Measurements from ENCODE around the gene PAK2.
"Not testable (repeated sequence)": the region's sequence is repeated elsewhere in the genome, so short reads cannot be mapped to it uniquely, and the experiment has no call there.

PAK2 gene

DNA sequence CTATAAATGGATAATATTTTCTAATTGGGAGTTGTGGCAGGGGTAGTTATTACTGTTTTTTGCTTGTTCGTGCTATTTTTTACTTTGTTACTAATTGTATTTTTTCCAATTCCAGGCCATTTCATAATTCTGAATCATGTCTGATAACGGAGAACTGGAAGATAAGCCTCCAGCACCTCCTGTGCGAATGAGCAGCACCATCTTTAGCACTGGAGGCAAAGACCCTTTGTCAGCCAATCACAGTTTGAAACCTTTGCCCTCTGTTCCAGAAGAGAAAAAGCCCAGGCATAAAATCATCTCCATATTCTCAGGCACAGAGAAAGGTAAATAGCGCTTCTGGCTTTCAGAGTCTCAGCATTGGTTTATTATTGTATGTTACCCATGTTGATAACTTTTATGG is 42.9 kb downstream of the PAK2 start:
- DNase-seq (ENCODE audit: low read depth): no peak

DNA sequence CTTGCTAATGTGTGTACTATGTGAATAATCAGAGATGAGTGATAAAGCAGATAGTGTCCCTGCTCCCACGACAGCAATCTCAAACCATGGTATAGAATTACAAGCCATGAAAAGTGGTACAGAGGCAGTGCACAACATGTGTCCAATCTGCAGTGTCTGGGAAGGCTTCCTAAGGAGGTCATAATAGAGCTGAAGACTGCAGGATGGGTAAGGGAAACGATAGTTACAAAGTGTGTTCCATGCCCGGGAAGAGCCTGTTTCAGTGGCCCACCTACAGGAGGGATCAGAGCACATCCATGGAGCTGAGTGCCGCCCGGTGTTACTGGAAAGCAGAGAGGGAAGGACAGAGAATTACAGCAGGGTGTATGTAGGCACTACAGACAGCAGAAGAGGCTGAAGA is 48.9 kb downstream of the PAK2 start:
- DNase-seq (ENCODE audit: low read depth): no peak

DNA sequence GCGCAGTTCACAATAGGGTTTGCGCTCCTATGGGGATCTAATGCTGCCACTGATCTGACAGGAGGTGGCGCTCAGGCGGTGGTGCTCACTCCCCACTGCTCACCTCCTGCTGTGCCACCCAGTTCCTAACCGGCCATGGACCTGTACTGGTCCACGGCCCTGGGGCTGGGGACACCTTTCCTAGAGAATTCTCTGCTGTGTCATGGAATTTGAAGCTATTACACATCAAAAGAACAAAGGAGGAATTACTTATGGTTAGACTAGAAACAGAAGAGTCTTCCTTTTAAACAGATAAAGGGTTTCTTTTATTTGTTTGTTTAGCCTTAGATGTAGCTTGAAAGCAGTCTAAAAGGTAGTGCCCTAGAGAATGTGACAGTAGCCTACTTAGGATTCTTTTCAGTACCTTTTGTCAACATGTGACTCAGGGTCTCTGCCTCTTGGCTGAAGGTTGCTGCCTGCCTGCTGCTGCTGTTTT is 50.3 kb downstream of the PAK2 start:
- no peak for DNase-seq (ENCODE audit: low read depth)

DNA sequence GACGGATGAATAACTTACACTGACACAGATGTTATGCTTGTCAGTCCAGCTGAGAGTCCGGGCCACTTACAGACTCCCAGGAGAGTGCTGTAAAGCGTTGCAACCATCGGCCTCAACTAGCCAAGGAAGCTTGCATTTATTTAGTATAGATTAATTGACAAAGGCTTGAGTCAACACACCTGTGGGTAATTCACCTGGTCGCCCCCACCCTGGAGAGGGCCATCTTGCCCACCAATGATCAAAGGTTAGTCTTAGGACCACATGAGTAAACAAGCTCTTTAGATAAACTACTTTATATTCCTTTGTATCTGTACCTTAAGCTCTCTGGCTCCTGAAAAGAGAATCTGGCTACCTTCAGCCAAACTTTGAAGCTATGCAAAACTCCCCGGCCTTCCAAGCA is 51.0 kb downstream of the PAK2 start:
- DNase-seq (ENCODE audit: low read depth): no peak

DNA sequence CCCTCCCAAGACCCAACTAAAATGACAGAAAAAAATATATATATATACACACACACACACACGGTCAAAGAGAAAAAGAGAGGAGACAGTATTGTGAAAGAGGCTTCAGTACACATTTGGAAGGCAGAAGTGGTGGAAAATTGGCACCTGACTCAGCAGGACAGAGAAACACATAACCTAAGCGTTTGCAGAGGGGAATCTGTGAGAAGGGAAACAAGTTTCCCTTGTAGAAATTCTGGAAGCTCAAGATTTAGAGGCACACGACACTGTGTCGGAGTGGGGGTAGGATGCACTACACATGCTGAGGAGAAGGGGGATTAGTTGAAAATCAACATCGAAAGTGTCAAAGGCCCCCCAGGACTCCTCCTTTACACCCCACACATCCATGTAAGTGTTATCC is 53.1 kb downstream of the PAK2 start:
- DNase-seq (ENCODE audit: low read depth): no peak

DNA sequence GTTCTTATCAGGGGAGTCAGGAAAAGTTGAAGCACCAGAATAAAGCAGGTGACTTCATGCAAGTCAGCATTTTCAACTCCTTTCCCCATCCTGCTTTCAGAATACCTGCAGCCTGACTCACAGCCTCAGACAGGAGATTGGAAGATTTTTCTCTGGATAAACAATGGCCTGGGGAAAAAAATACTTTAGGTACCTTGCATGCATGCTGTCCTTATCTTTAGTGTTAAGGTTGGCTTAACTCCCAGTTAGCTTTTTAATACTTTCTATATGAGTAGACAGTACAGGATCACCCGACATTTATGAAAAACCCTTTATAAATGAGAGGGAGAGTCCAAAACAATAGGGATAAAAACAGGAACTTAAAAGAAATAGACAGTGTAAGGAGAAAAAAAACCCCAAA is 53.6 kb downstream of the PAK2 start:
- DNase-seq (ENCODE audit: low read depth): no peak

DNA sequence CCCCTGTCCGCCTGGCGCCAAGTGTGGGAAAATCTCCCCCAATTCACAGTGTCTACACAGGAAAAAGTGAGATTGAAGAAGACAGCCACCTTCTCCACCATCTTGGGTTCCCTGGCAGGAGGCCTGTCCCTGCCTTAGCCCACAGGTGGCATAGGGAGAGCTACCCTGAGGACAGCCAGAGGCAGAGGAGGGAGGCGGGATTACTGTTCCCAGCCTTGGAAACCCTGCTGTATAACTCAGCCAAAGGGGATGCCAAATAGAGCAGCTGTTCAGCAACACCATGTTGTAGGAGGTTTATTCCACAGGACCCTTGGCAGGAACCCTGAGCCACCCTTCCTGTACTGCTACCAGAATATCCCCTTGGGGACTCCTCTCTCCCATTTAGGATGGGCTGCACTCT is 54.8 kb downstream of the PAK2 start:
- DNase-seq (ENCODE audit: low read depth): no peak

DNA sequence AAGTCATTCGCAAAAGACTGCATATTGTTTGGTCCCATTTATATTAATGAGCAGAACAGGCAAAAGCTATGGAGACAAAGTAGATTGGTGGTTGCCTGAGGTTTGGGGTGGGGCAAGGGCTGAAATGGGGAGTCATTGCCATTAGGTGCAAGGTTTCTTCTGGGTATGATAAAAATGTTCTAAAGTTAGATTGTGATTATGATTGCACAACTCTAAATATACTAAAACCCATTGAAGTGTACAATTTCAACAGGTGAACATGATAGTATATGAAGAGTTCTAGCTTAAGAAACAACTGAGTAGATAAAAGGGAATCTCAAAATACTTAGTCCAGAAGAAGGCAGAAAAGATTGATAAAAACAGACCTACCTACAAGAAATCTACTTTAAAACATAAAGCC is 56.7 kb downstream of the PAK2 start:
- no peak for DNase-seq (ENCODE audit: low read depth)

DNA sequence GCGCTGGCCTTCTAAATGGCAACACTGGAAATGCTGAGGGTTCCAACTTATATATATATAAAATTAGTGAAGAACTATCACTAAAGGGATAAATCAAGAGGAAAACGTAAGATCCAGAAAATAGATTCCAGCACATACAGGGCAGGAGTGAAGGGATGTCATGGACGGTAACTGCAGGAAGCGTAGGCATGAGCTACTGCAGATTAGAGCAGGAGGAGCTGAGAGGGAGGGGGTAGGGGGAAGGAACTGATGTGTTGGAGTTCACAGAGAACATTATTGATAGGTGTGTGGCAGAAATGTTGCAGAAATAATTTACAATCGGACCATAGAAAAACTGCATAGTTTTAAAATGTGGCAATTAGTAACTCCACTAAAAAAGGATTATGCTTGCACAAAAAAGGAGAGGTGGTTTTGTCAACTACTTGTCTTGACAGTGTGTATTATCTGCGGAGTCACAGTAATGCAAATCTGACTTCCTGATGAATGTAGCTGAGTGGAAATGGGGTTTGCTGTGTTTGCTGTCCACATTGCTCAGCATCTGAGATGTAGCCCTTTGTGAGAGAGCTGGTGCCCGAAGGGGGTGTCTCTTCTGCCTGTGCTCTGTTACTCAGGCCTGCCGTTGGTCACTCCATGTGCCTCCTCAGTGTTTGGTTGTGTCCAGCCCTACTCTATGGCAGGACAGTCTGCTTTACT is 61.2 kb downstream of the PAK2 start:
- DNase-seq (ENCODE audit: low read depth): no peak

DNA sequence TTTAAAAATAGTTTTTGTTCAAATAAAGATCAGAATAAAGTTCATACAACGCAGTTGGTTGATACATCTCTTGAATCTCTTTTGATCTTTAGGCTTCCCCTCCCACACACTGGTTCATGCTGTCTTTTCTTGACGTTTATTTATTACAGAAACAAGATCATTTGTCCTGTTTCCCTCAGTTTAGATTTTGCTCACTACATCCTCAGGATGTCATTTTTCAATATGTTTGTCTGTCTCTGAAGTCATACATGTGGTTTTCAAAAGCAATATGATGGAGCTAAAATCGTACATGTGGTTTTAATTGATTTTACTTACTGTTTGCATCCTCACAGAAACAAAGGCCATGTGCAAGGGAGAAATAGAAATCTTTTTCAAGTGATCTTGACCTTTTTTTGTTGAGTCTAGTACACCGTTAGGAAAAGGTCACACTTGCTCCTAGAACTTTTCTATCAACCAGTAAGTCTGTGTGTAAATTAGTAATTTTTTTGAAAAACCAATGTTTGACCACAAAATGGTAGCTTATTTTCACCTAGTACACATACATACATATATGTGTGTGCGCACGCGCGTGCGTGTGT is 64.3 kb downstream of the PAK2 start:
- no peak for DNase-seq (ENCODE audit: low read depth)

DNA sequence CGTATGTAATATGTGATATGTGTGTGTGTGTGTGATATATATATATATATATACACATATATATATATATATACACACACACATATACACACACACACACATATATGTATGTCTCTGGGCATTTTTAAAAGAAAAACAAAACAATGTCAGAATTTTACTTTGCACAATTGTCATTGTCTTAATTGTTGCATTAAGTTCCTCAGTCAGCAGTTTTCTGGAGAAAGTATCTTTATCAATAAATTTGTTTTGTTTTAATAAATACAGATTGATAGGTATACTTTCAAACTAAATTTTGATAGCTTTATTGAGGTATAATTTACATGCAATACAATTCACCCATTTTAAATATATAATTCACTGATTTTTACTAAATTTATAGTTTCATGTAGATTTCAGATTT is 65.1 kb downstream of the PAK2 start:
- DNase-seq (ENCODE audit: low read depth): no peak

DNA sequence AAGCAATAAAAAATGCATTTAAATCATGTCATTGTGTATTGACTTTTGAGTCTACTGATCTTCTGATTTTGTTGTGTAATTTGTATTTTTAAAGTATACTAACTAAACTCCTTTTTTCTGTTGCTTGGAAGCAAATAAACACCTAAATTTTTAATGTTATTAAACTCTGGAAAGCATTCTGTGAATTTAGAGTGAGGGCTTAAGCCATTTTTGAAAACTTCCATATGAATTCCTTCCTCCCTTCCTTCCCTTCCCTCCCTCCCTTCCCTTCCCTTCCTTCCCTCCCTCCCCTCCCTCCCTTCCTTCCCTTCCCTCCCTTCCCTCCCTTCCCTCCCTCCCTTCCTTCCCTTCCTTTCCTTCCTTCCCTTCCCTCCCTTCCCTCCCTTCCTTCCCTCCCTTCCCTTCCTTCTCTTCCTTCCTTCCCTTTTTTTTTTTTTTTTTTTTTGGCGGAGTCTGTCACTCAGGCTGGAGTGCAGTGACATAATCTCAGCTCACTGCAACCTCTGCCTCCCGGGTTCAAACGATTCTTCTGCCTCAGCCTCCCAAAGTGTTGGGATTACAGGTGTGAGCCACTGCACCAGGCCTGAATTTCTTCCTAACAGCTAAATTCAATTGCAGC is 71.4 kb downstream of the PAK2 start:
- no peak for DNase-seq (ENCODE audit: low read depth)

DNA sequence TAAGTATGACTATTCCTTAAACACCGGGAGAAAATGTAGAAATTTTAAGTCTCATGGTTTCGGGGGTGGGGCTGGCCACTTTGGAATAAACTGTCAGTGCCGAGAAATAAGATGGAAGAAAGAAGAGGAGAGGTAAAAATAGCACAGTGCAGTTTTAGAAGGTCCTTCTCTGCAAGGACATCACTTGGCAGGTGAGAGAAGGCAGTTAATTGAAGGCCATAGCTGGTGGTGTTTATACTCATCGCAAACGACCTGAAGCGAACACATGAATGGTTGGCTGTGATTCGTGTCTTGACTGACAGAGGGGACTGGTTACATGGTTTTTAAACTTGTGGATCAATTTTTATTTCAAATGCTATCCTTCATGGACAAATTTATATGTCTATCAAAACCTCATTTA is 73.2 kb downstream of the PAK2 start:
- DNase-seq (ENCODE audit: low read depth): no peak

DNA sequence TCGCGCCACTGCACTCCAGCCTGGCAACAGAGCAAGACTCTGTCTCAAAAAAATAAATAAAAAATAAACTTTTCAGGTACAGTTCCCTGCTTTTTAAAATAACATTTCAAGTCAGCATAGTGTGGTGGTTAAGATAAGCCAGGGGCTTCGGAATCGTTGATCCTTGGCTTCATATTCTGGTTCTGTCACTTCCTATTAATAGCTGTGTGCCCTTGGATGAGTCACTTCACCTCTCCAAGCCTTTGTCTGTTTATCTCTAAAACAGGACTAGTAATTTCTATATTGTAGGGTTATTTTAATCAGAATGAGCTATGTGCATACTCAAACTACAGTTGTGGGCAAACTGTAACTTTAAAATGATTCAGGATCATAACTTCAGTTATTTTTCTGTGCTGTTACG is 74.2 kb downstream of the PAK2 start:
- no peak for DNase-seq (ENCODE audit: low read depth)

DNA sequence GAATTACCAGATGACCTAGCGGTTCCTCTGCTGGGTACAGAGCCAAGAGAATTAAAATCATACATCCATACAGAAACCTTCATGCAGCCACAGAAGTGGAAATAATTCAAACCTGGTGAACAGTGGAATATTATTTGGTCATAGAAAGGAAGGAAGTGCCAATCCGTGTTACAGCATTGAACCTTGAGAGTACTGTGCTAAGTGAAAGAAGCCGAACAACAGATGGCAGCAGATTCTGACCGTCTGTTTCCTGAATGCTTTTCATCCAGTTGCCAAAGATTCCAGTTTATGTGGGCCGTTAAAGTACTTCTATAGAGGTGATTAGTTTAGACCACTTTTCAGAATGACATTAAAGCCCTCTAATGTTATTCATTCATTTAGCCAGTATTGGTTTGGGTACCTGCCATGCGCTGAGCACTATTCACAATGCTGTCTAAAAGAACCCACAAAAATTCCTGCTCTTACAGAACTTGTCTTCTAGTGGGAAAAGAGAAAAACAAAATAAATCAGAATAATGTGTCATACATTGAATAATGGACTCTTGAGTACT is 82.2 kb downstream of the PAK2 start:
- DNase-seq (ENCODE audit: low read depth): no peak

DNA sequence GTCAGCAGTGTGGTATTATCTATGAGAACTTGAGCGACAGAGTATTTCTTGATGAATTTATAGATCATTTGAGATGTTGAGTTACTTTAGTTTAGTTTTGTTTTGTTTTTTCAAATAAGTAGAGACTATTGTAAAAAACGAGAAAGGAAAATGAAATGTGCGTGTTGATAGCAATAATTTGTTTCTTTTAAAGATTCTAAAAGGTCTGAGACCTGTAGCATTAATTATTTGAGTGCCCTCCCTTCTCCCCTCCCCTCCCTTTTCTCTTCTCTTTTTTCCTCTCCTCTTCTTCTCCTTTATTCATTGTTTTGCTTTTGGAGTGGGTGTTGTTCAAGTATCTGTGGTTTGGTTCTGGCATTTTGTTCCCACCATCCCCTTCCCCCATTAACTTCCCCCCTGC is 90.0 kb downstream of the PAK2 start:
- DNase-seq (ENCODE audit: low read depth): not testable (repeated sequence)

DNA sequence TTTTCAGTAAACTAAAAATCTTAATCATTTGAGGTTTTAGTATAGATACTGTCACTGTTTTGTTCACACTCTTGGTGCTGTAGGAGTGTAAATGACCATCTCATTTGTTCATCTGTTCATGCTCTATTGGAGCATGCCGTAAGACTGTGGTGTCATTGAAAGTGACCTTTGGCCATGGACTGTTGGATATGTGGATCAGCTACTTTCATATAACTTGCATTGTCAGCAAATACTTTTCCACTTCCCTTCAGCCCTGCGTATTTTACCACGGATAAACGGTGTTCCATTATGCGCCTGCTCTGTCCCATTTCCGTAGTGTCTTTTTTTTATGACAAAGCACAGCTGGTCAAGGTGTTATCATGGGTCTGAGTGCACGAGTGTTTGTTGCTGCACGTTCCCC is 95.4 kb downstream of the PAK2 start:
- no peak for DNase-seq (ENCODE audit: low read depth)

DNA sequence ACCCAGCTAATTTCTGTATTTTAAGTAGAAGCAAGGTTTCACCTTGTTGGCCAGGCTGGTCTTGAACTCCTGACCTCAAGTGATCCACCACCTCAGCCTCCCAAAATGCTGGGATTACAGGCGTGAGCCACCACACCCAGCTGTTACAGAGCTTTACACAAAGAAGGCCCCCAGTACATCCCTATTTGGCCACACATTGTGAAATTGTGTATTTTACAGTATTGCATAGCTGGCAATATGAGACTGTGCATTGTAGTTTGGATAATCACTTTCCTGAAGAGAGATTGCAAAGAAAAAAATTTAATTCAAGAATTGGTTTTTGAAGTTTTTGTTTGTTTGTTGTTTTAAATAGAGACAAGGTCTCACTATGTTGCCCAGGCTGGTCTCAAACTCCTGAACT is 97.0 kb downstream of the PAK2 start:
- DNase-seq (ENCODE audit: low read depth): not testable (repeated sequence)

DNA sequence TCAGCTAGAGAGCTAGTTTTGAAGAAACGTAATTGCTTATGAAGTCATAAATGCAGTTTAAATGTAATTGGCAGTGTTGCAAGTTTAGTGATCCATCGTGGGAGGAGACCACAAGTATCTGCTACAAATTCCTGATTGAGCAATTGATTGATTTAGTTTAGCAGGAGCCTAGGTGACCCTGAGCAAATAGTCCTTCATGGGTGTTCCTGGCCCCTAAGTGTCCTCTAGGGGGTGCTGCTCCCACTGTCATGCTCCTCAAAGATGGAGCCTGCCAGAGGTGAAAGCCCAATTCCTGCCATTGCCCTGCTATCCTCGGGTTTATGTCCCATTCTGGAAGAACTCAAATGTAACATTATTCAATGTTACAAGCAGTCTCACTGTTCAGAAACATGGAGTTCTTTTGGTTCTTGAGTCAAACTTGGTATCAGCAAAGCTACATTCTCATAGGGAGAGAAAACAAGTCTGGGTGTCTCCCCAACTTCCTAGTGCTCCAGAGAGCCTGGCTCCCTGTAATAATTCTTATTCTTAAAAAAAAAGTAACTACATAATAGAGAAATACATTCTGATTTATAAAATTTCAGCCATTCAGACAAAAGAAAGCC is 98.3 kb downstream of the PAK2 start:
- peak; percentile 60 for DNase-seq (ENCODE audit: low read depth)

DNA sequence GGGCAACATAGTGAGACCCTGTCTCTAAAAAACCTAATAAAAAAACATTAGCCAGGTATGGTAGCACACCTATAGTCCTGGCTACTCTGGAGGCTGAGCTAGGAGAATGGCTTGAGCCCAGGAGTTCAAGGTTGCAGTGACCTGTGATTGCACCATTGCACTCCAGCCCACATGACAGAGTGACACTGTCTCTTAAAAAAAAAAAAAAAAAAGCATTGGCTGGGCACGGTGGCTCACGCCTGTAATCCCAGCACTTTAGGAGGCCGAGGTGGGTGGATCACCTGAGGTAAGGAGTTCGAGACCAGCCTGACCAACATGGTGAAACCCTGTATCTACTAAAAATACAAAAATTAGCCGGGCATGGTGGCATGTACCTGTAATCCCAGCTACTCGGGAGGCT is 99.7 kb downstream of the PAK2 start:
- not testable (repeated sequence) for DNase-seq (ENCODE audit: low read depth)

DNA sequence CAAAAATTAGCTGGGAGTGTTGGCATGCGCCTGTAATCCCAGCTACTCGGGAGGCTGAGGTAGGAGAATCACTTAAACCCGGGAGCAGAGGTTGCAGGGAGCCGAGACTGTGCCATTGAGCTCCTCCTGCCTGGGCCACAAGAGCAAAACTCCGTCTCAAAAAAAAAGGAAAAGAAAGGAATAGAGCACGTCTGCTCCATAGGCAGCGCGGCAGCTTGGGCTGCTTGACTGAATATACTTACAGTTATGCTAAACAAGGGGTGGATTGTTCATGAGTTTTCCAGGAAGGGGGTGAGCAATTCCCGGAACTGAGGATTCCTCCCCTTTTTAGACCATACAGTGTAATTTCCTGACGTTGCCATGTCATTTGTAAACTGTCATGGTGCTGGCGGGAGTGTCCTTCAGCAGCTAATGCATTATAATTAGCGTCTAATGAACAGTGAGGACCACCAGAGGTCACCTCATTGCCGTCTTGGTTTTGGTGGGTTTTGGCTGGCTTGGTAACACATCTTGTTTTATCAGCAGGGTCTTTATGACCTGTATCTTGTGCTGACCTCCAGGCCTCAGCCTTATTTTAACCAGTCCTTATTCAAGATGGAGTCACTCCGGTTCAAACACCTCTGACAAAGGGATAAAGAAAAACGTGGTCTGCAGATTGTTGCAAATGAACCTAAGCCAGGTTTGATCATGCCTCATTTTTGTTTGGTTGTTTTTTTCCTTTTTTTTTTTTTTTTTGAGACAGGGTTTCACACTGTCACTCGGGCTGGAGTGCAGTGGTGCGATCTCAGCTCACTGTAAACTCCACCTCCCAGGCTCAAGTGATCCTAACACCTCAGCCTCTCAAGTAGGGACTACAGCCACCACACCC is 103.1 kb downstream of the PAK2 start:
- no peak for DNase-seq (ENCODE audit: low read depth)
